ENCODE data around the gene CRELD2.
A peak's percentile ranks its signal among the peaks of the same experiment; 100 is the strongest.

The CRELD2 gene

GRCh38 chr22:49959782-49960158 is 41.3 kb downstream of the CRELD2 start (continued):
- TF ChIP-seq ZNF335 (tag by site-specific recombination; conservative IDR thresholded peaks at IDR 0.05), result no peak
- TF ChIP-seq ZBTB26 (tag by site-specific recombination; optimal IDR thresholded peaks at IDR 0.05), result no peak
- no peak for TF ChIP-seq ZNF146 (tag by site-specific recombination; IDR thresholded peaks at IDR 0.05)
- no peak for TF ChIP-seq ZBTB20 (tag by site-specific recombination; IDR thresholded peaks at IDR 0.05)
- TF ChIP-seq ZNF202 (tag by site-specific recombination; IDR thresholded peaks at IDR 0.05; ENCODE audit: borderline replicate concordance), result no peak
- no peak for TF ChIP-seq SALL2 (tag by site-specific recombination; IDR thresholded peaks at IDR 0.05; ENCODE audit: borderline replicate concordance)

- H3K4me1 ChIP-seq (ENCODE audit: control insufficient read depth, insufficient read depth, low read length), result peaks cover 12% of the 10 kb centered on the region
- peak within 1 kb of the TSS; percentile 99 for H3K27ac ChIP-seq (ENCODE audit: extremely low read depth, low read depth, low read length)
- H3K36me3 ChIP-seq (ENCODE audit: control insufficient read depth in 2 of 2, insufficient read depth in 1 of 2, low read length in 2 of 2), result peaks cover 10 to 38% of the 10 kb centered on the region in 2 experiments
- H3K9me3 ChIP-seq (ENCODE audit: control insufficient read depth, insufficient read depth, low read depth, low read length), result no peaks in the 10 kb centered on the region
- H3K4me3 ChIP-seq (ENCODE audit: low read depth, low read length), result peak within 1 kb of the TSS; percentile 83
- ChIA-PET CTCF (interaction anchor here (1.2 kb wide), 1 partner anchor 30 kb away, joined by 3 read pairs; no protein-coding TSS in a partner anchor), POLR2A (interaction anchor here (1.0 to 3.3 kb wide), 7 partner anchors 8 to 70 kb away, joined by 3 to 26 read pairs (median 5); no protein-coding TSS in a partner anchor)
- TF ChIP-seq TSHZ1 (tag by site-specific recombination; IDR thresholded peaks at IDR 0.05; ENCODE audit: borderline replicate concordance), result no peak
- TF ChIP-seq ZNF174 (tag by site-specific recombination; IDR thresholded peaks at IDR 0.05), result no peak
- no peak for TF ChIP-seq ZNF423 (tag by site-specific recombination; IDR thresholded peaks at IDR 0.05)
- TF ChIP-seq KLF8 (tag by site-specific recombination; IDR thresholded peaks at IDR 0.05), result peak; percentile 61; the same call in 1 of the 2 replicates
- TF ChIP-seq SALL2 (tag by site-specific recombination; IDR thresholded peaks at IDR 0.05; ENCODE audit: borderline replicate concordance), result no peak
- no peak; the same call in 1 of the 2 replicates for TF ChIP-seq ZBTB6 (tag by site-specific recombination; IDR thresholded peaks at IDR 0.05)
- TF ChIP-seq PRDM4 (tag by site-specific recombination; IDR thresholded peaks at IDR 0.05), result 0 out of 2 replicates have a peak, but pooled peaks have one; percentile 5
- no peak for TF ChIP-seq ZSCAN23 (tag by site-specific recombination; IDR thresholded peaks at IDR 0.05)
- no peak for TF ChIP-seq ZNF280C (tag by site-specific recombination; IDR thresholded peaks at IDR 0.05)
- TF ChIP-seq ZNF335 (tag by site-specific recombination; conservative IDR thresholded peaks at IDR 0.05), result no peak
- peak; percentile 77 for TF ChIP-seq ZFHX2 (tag by site-specific recombination; conservative IDR thresholded peaks at IDR 0.05)
- TF ChIP-seq ZBTB20 (tag by site-specific recombination; IDR thresholded peaks at IDR 0.05), result peak; percentile 77; the same call in 1 of the 2 replicates
- no peak for TF ChIP-seq SETDB1 (IDR thresholded peaks at IDR 0.05; ENCODE audit: insufficient read length, low read length)
- TF ChIP-seq ZNF214 (tag by site-specific recombination; IDR thresholded peaks at IDR 0.05; ENCODE audit: borderline replicate concordance), result no peak
- TF ChIP-seq ZNF571 (tag by site-specific recombination; IDR thresholded peaks at IDR 0.05), result no peak
- TF ChIP-seq ZBTB10 (tag by site-specific recombination; IDR thresholded peaks at IDR 0.05), result no peak
- TF ChIP-seq HOXC10 (CRISPR knock-in tag; IDR thresholded peaks at IDR 0.05), result 0 out of 2 replicates have a peak, but pooled peaks have one; percentile 8
Observed at GRCh38 chr22:49960159-49961004, 41.9 kb downstream of the CRELD2 start, which contains the start of gene PIM3. PIM3 (plus strand) TSS chr22:49960772; CDS start chr22:49960948, 176 bp downstream.

Measured in HEK293 (cell line).